GM20000 (cell line): ENCODE measurements around the gene ADGRG1.

Source experiments
- DNase-seq: peaks from one replicate; pipeline ENCODE4 v3.0.0; 2012; ENCODE audit warnings: low spot score
- CTCF ChIP-seq: IDR thresholded peaks from 2 replicates; pipeline ENCODE4 v1.5.1; 2012; ENCODE audit warnings: mild to moderate bottlenecking, control low read depth; ENCODE audit errors: extremely low read depth, missing control alignments

ADGRG1 gene

GRCh38 chr16:57699899-57700298 lies 71.5 kb downstream of the ADGRG1 start:
- no peak for DNase-seq
- no peak for TF ChIP-seq CTCF

GRCh38 chr16:57700781-57701551 lies 72.5 kb downstream of the ADGRG1 start:
- TF ChIP-seq CTCF, result no peak
- DNase-seq, result no peak

GRCh38 chr16:57701759-57702371 lies 73.4 kb downstream of the ADGRG1 start:
- DNase-seq, result no peak
- no peak for TF ChIP-seq CTCF

- no peak for DNase-seq
- TF ChIP-seq CTCF, result no peak
Measured at GRCh38 chr16:57703416-57704010, 75.1 kb downstream of the ADGRG1 start.

- no peak for DNase-seq
- TF ChIP-seq CTCF, result no peak
Measured at GRCh38 chr16:57704011-57704904, 75.8 kb downstream of the ADGRG1 start.

- no peak for DNase-seq
- TF ChIP-seq CTCF, result no peak
Measured at GRCh38 chr16:57704905-57705852, 76.7 kb downstream of the ADGRG1 start.
